HEK293 (cell line): ENCODE data around the gene NUMA1.

ENCODE experiments used
- CTCF ChIA-PET: fragments of 350-600 bp; formaldehyde crosslinking; extraction: SDS; loops from one replicate; lab custom pipeline; 2021; ENCODE audit warnings: antibody characterized with exemption; lab: Yijun Ruan, JAX
- POLR2A ChIA-PET: fragments of 300-600 bp; formaldehyde crosslinking; extraction: SDS; loops from one replicate; lab custom pipeline; 2020; ENCODE audit warnings: antibody characterized with exemption, inconsistent platforms; lab: Yijun Ruan, JAX
- H3K27ac ChIP-seq: fragments of 200-500 bp; sonication (Bioruptor generic); 2 replicates; pipeline ENCODE4 v1.5.1; 2014; ENCODE audit warnings: low read depth, low read length, control low read depth, inconsistent platforms; ENCODE audit errors: extremely low read depth
- H3K36me3 ChIP-seq, 2 experiments: fragments of 200-500 bp in 1 of 2; sonication (Bioruptor generic) in 1 of 2; 1 replicate in 1 of 2; 2 replicates in 1 of 2; pipeline ENCODE4 v1.5.1; 2014 to 2017; ENCODE audit warnings: inconsistent platforms in 2 of 2, low read length in 2 of 2; ENCODE audit not compliant: control insufficient read depth in 2 of 2, insufficient read depth in 1 of 2
- H3K4me1 ChIP-seq: fragments of 200-500 bp; sonication (Bioruptor generic); 2 replicates; pipeline ENCODE4 v1.5.1; 2014; ENCODE audit warnings: mild to moderate bottlenecking, low read length, inconsistent platforms; ENCODE audit not compliant: control insufficient read depth, insufficient read depth
- H3K4me3 ChIP-seq: 2 replicates; pipeline ENCODE4 v1.5.1; 2011; ENCODE audit warnings: low read depth, mild to moderate bottlenecking, control low read depth, low read length, moderate library complexity
- H3K9me3 ChIP-seq: fragments of 200-500 bp; sonication (Bioruptor generic); 2 replicates; pipeline ENCODE4 v1.5.1; 2014; ENCODE audit warnings: low read depth, low read length, inconsistent platforms; ENCODE audit not compliant: control insufficient read depth, insufficient read depth
- BCL6B ChIP-seq: fragments of 450-650 bp; formaldehyde crosslinking; IDR thresholded peaks from 2 replicates; pipeline ENCODE4 v1.5.1; 2017; ENCODE audit warnings: missing biosample characterization, missing genetic modification characterization
- EGR2 ChIP-seq: fragments of 450-650 bp; formaldehyde crosslinking; IDR thresholded peaks from 2 replicates; pipeline ENCODE4 v1.5.1; 2016; ENCODE audit warnings: low read depth, missing biosample characterization, missing genetic modification characterization
- KLF10 ChIP-seq: fragments of 450-650 bp; IDR thresholded peaks from 2 replicates; pipeline ENCODE4 v1.5.1; 2018; ENCODE audit warnings: missing biosample characterization, mild to moderate bottlenecking, missing genetic modification characterization
- PRDM6 ChIP-seq: fragments of 450-650 bp; formaldehyde crosslinking; IDR thresholded peaks from 2 replicates; pipeline ENCODE4 v1.5.1; 2017; ENCODE audit warnings: missing biosample characterization, missing genetic modification characterization
- REST ChIP-seq: fragments of 450-650 bp; formaldehyde crosslinking; IDR thresholded peaks from 2 replicates; pipeline ENCODE4 v1.5.1; 2016; ENCODE audit warnings: missing biosample characterization, missing genetic modification characterization
- ZBTB11 ChIP-seq: fragments of 450-650 bp; formaldehyde crosslinking; conservative IDR thresholded peaks from 2 replicates; pipeline ENCODE4 v1.5.1; 2016; ENCODE audit warnings: low read depth, missing biosample characterization, missing genetic modification characterization
- ZNF10 ChIP-seq: fragments of 450-650 bp; formaldehyde crosslinking; IDR thresholded peaks from 2 replicates; pipeline ENCODE4 v1.5.1; 2017; ENCODE audit warnings: missing biosample characterization, missing genetic modification characterization
- ZNF175 ChIP-seq: fragments of 450-650 bp; formaldehyde crosslinking; IDR thresholded peaks from 2 replicates; pipeline ENCODE4 v1.5.1; 2016; ENCODE audit warnings: missing biosample characterization, missing genetic modification characterization
- ZNF24 ChIP-seq: fragments of 450-650 bp; formaldehyde crosslinking; IDR thresholded peaks from 2 replicates; pipeline ENCODE4 v1.5.1; 2016; ENCODE audit warnings: missing biosample characterization, missing genetic modification characterization
- ZNF324 ChIP-seq: fragments of 450-650 bp; formaldehyde crosslinking; IDR thresholded peaks from 2 replicates; pipeline ENCODE4 v1.5.1; 2016; ENCODE audit warnings: missing biosample characterization, missing genetic modification characterization
- ZNF394 ChIP-seq: fragments of 450-650 bp; formaldehyde crosslinking; IDR thresholded peaks from 2 replicates; pipeline ENCODE4 v1.5.1; 2016; ENCODE audit warnings: missing biosample characterization, missing genetic modification characterization, mild to moderate bottlenecking, moderate library complexity, borderline replicate concordance
- ZNF416 ChIP-seq: fragments of 450-650 bp; formaldehyde crosslinking; IDR thresholded peaks from 2 replicates; pipeline ENCODE4 v1.5.1; 2016; ENCODE audit warnings: missing biosample characterization, missing genetic modification characterization
- ZNF426 ChIP-seq: fragments of 450-650 bp; formaldehyde crosslinking; IDR thresholded peaks from 2 replicates; pipeline ENCODE4 v1.5.1; 2017; ENCODE audit warnings: missing biosample characterization, missing genetic modification characterization, mild to moderate bottlenecking, inconsistent platforms, moderate library complexity
- ZNF449 ChIP-seq: fragments of 450-650 bp; formaldehyde crosslinking; IDR thresholded peaks from 2 replicates; pipeline ENCODE4 v1.5.1; 2017; ENCODE audit warnings: missing biosample characterization, mild to moderate bottlenecking, missing genetic modification characterization, moderate library complexity
- ZNF660 ChIP-seq: fragments of 450-650 bp; IDR thresholded peaks from 2 replicates; pipeline ENCODE4 v1.5.1; 2018; ENCODE audit warnings: missing biosample characterization, mild to moderate bottlenecking, missing genetic modification characterization
- ZNF670 ChIP-seq: fragments of 450-650 bp; formaldehyde crosslinking; IDR thresholded peaks from 2 replicates; pipeline ENCODE4 v1.5.1; 2016; ENCODE audit warnings: missing biosample characterization, missing genetic modification characterization, low read depth
- ZNF830 ChIP-seq: fragments of 450-650 bp; IDR thresholded peaks from 2 replicates; pipeline ENCODE4 v1.5.0; 2018; ENCODE audit warnings: missing biosample characterization, missing genetic modification characterization, low read depth, mild to moderate bottlenecking, moderate library complexity
- TF ChIP-seq, protein P1 (sequence below): fragments of 450-650 bp; formaldehyde crosslinking; IDR thresholded peaks from 2 replicates; pipeline ENCODE4 v1.5.1; 2016; ENCODE audit warnings: missing biosample characterization, missing genetic modification characterization

The NUMA1 gene

DNA sequence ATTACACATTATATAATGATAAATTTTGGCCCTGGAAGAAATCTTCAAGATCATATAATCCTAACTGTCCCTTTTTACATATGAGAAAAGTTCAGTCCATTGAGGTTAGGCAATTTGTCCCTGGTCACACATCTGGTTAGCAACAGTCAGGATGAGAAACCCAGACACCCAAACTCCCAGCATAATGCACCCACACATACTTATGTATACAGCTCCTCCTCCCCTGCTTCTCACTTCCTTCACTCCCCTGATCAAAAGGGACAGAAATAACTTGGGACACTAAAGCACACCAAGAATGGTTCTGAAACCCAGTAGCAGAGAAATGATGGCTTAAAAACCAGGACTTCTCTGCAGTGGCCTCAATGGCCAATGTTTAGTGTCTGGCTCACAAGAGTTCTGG, 11.1 kb downstream of the NUMA1 start:
- no peak for TF ChIP-seq ZNF24 (tag by site-specific recombination)
- TF ChIP-seq EGR2 (tag by site-specific recombination): peak; percentile 45; the same call in 1 of the 2 replicates
- TF ChIP-seq ZNF660: no peak
- TF ChIP-seq, all 188 proteins: peak for 1
- peaks cover 2% of the 10 kb centered on the region; the same call in 1 of the 2 replicates for H3K4me1 ChIP-seq
- peaks cover 6 to 33% of the 10 kb centered on the region in 2 experiments; a peak in 2 of 3 replicates for H3K36me3 ChIP-seq
- H3K9me3 ChIP-seq: no peaks in the 10 kb centered on the region
- CTCF ChIA-PET: interaction anchor here (3.5 kb wide), 1 partner anchor 44 kb away, joined by 17 read pairs; no protein-coding TSS in a partner anchor
- no peak overlapping the region for H3K27ac ChIP-seq
- POLR2A ChIA-PET: no interaction called here
- no peak overlapping the region for H3K4me3 ChIP-seq

GRCh38 chr11:72067676-72068075, 12.7 kb downstream of the NUMA1 start:
- ChIA-PET CTCF (interaction anchor here (0.6 to 3.5 kb wide), 3 partner anchors 43 to 369 kb away, joined by 3 to 17 read pairs (median 3); no protein-coding TSS in a partner anchor), POLR2A (no interaction called here)
- Histone ChIP-seq H3K4me3 (no peak overlapping the region), H3K9me3 (no peaks in the 10 kb centered on the region), H3K4me1 (peaks cover 2% of the 10 kb centered on the region; the same call in 1 of the 2 replicates), H3K36me3 (peaks cover 6 to 38% of the 10 kb centered on the region in 2 experiments; a peak in 2 of 3 replicates), H3K27ac (no peak overlapping the region)
- TF ChIP-seq ZNF449 (tag by site-specific recombination): no peak
- TF ChIP-seq KLF10 (tag by site-specific recombination): no peak
- TF ChIP-seq PRDM6 (tag by site-specific recombination): no peak
- TF ChIP-seq ZNF426: no peak
- TF ChIP-seq ZNF394 (tag by site-specific recombination): no peak
- no peak for TF ChIP-seq ZNF10 (tag by site-specific recombination)
- TF ChIP-seq ZNF670 (tag by site-specific recombination): no peak

- ChIA-PET POLR2A (no interaction called here), CTCF (interaction anchor here (0.6 to 3.5 kb wide), 3 partner anchors 42 to 369 kb away, joined by 3 to 17 read pairs (median 3); no protein-coding TSS in a partner anchor)
- H3K9me3 ChIP-seq: no peaks in the 10 kb centered on the region
- H3K4me1 ChIP-seq: peaks cover 2% of the 10 kb centered on the region; the same call in 1 of the 2 replicates
- no peak overlapping the region for H3K27ac ChIP-seq
- H3K36me3 ChIP-seq: peaks cover 6 to 41% of the 10 kb centered on the region in 2 experiments; a peak in 2 of 3 replicates
- no peak overlapping the region for H3K4me3 ChIP-seq
- TF ChIP-seq BCL6B (tag by site-specific recombination) (no peak), ZNF830 (tag by site-specific recombination) (no peak), ZNF324 (tag by site-specific recombination) (no peak), ZBTB11 (tag by site-specific recombination) (no peak), ZNF416 (tag by site-specific recombination) (no peak), ZNF175 (tag by site-specific recombination) (no peak), REST (tag by site-specific recombination) (no peak)
- TF ChIP-seq, protein P1, sequence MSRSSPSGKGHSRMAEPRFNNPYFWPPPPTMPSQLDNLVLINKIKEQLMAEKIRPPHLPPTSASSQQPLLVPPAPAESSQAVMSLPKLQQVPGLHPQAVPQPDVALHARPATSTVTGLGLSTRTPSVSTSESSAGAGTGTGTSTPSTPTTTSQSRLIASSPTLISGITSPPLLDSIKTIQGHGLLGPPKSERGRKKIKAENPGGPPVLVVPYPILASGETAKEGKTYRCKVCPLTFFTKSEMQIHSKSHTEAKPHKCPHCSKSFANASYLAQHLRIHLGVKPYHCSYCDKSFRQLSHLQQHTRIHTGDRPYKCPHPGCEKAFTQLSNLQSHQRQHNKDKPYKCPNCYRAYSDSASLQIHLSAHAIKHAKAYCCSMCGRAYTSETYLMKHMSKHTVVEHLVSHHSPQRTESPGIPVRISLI: no peak
Measured at GRCh38 chr11:72067266-72067665, 13.1 kb downstream of the NUMA1 start.
